Measurements from ENCODE around the gene PHLDA3. TPM values are rescaled to one million over a fixed set of nuclear protein-coding genes. Genes with fewer than 3 reads are reported as not detected.

PHLDA3 gene
- total RNA-seq, 1 donor from 2014 or later, result 0.18 TPM

DNA sequence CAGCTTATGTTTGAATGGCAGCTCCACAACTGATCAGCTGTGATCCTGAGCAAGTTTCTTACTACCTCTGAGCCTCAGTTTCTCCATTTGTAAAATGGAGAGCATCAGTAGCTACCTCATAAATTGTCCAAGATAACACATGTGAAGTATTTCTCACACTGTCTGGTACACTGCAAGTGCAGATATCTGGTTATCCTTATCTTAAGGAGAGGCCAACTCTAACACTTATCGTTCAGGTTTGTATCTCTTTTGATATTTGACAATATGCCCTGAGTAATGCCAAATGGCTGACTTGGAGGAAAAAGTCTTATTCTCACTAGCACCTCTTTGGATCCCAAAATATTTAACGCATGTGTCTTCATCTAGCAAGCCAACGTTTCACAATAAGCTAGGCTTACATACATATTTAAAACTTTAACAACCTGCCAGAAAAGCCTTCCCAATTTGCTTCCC is 35.2 kb upstream of the PHLDA3 start:
- ChIA-PET CTCF (interaction anchor here (1.3 to 7.8 kb wide), 3 partner anchors 8 to 56 kb away, joined by 4 to 51 read pairs (median 28); no protein-coding TSS in a partner anchor), POLR2A (no interaction called here)
- DNase-seq (no peak), ATAC-seq (ENCODE audit: low read depth) (no peak)
- Mint-ChIP-seq H3K4me1 (peaks cover 26% of the 10 kb centered on the region), H3K9me3 (no peaks in the 10 kb centered on the region), H3K27ac (no peak overlapping the region), H3K27me3 (no peaks in the 10 kb centered on the region), H3K4me3 (no peak overlapping the region), H3K36me3 (ENCODE audit: low read depth) (peaks cover 6% of the 10 kb centered on the region)
- no peak for TF ChIP-seq CTCF (IDR thresholded peaks at IDR 0.05)
- intact Hi-C loops (cut with micrococcal nuclease), result loop anchor here (10.0 kb wide), 1 partner anchor 479 kb away; the partner anchor contains the start of gene KIF21B

DNA sequence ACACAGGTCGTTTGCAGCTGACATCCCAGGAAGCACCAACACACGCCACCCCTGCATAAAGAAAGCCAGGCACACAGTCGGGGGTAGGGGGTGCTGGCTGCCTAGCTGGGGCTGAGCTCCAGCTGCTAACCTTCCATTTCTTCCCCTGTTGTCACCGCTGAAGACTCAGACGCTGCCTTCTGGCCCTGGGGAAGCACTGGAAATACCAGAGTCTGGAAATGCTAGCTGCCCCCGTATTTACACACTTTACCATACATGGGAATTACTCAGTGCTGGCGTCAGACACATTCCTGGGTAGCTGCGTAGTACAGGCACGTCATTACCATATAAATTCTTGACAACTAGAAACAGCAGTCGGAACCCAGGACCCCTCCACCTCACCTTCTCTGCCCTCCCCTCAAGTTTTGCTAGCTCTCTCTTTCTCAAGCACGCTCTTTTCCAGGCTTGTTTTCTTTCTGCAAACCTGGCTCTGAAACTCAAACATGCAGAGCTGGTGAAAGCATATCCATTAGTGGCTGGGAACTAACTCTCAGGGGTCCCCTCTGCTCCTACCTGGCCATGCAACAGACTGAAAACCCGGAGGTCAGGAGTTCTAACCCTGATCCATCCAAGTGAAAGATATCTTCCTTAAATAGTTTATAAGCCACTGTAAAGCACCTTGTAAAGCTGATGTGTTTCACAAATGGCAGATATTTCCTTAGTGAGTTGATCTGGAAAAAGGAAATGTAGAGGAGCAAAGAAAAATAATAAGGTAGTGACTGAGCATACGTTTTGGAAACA is 34.6 kb upstream of the PHLDA3 start:
- Mint-ChIP-seq H3K4me3 (no peak overlapping the region), H3K9me3 (no peaks in the 10 kb centered on the region), H3K27ac (no peak overlapping the region), H3K4me1 (peaks cover 26% of the 10 kb centered on the region), H3K27me3 (no peaks in the 10 kb centered on the region), H3K36me3 (ENCODE audit: low read depth) (peaks cover 6% of the 10 kb centered on the region)
- ChIA-PET CTCF (interaction anchor here (1.3 to 7.8 kb wide), 3 partner anchors 9 to 55 kb away, joined by 4 to 51 read pairs (median 28); no protein-coding TSS in a partner anchor), POLR2A (no interaction called here)
- no peak for DNase-seq
- intact Hi-C loops (cut with micrococcal nuclease), result loop anchor here (10.0 kb wide), 1 partner anchor 479 kb away; the partner anchor contains the start of gene KIF21B
- TF ChIP-seq CTCF (IDR thresholded peaks at IDR 0.05), result no peak
- no peak for ATAC-seq (ENCODE audit: low read depth)

- DNase-seq, result no peak
- POLR2A ChIA-PET, result no interaction called here
- Mint-ChIP-seq H3K36me3 (ENCODE audit: low read depth) (peaks cover 10% of the 10 kb centered on the region), H3K9me3 (no peaks in the 10 kb centered on the region), H3K27ac (no peak overlapping the region), H3K4me3 (no peak overlapping the region), H3K4me1 (peaks cover 20% of the 10 kb centered on the region), H3K27me3 (no peaks in the 10 kb centered on the region)
- no peak for ATAC-seq (ENCODE audit: low read depth)
- no peak for TF ChIP-seq CTCF (IDR thresholded peaks at IDR 0.05)
- intact Hi-C loops (cut with micrococcal nuclease), result loop anchor here (10.0 kb wide), 1 partner anchor 478 kb away; the partner anchor contains the start of gene KIF21B
- CTCF ChIA-PET, result interaction anchor here (3.6 to 7.8 kb wide), 2 partner anchors 10 to 20 kb away, joined by 28 to 51 read pairs; no protein-coding TSS in a partner anchor
Measured at GRCh38 chr1:201502511-201502857, 33.5 kb upstream of the PHLDA3 start.

- ATAC-seq (ENCODE audit: low read depth), result no peak
- intact Hi-C loops (cut with micrococcal nuclease), result loop anchor here (10.0 kb wide), 1 partner anchor 477 kb away; the partner anchor contains the start of gene KIF21B
- TF ChIP-seq CTCF (IDR thresholded peaks at IDR 0.05), result no peak
- Mint-ChIP-seq H3K36me3 (ENCODE audit: low read depth) (peaks cover 8% of the 10 kb centered on the region), H3K4me1 (peaks cover 17% of the 10 kb centered on the region), H3K9me3 (no peaks in the 10 kb centered on the region), H3K27ac (no peak overlapping the region), H3K4me3 (no peak overlapping the region), H3K27me3 (no peaks in the 10 kb centered on the region)
- ChIA-PET POLR2A (no interaction called here), CTCF (interaction anchor here (1.3 to 7.8 kb wide), 3 partner anchors 11 to 58 kb away, joined by 3 to 51 read pairs (median 28); no protein-coding TSS in a partner anchor)
- DNase-seq, result no peak
Measured at GRCh38 chr1:201501812-201502510, 33.0 kb upstream of the PHLDA3 start.

DNA sequence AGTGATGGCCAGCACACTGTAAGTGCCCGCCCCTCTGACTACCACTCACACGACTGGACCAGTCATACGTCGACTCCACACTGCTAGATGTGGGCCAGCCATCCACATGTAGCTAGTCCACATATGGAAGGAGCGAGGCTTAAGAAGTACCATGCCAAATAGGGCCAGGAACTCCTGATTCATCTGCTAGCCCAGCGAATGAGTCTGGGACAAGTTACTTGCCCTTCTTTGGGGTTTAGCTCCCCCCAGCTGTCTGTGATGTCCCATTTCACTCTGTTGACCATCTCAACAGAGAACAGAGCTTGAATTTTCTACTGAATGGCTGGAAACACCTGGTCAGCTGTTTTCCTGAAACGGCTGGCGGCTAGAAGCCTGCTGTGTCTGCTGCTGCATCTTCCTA is 32.2 kb upstream of the PHLDA3 start:
- Mint-ChIP-seq H3K27me3 (no peaks in the 10 kb centered on the region), H3K27ac (no peak overlapping the region), H3K4me3 (no peak overlapping the region), H3K9me3 (no peaks in the 10 kb centered on the region), H3K36me3 (ENCODE audit: low read depth) (peaks cover 10% of the 10 kb centered on the region), H3K4me1 (peaks cover 12% of the 10 kb centered on the region)
- DNase-seq (no peak), ATAC-seq (ENCODE audit: low read depth) (no peak)
- TF ChIP-seq CTCF (IDR thresholded peaks at IDR 0.05), result no peak
- intact Hi-C loops (cut with micrococcal nuclease), result loop anchor here (10.0 kb wide), 1 partner anchor 476 kb away; the partner anchor contains the start of gene KIF21B
- ChIA-PET CTCF (interaction anchor here (0.6 to 7.8 kb wide), 5 partner anchors 10 to 59 kb away, joined by 3 to 51 read pairs (median 5); no protein-coding TSS in a partner anchor), POLR2A (no interaction called here)

Data from activated B cell treated with CpG ODN at 0.5 μM for 24 hours (primary cell).